Liver (tissue), 9 donors: ENCODE measurements around the gene FGFR3. TPM values are rescaled to one million over a fixed set of nuclear protein-coding genes. Genes with fewer than 3 reads are reported as not detected.

Experiments used
- DNase-seq: peaks from one replicate; pipeline ENCODE4 v3.0.0-alpha.2; 2017; ENCODE audit warnings: low spot score
- H3K27ac ChIP-seq, 2 donors: one replicate each; pipeline ENCODE4 v1.7.0; 2013; ENCODE audit warnings: inconsistent platforms in 2 of 2, low read length in 2 of 2, control low read depth in 1 of 2, low read depth in 1 of 2, mild to moderate bottlenecking in 1 of 2
- H3K27me3 ChIP-seq, 4 donors: one replicate each; pipeline versions ENCODE4 v1.6.1 to v1.7.0; 2013; ENCODE audit warnings: low read length in 3 of 4, inconsistent platforms in 1 of 4, mild to moderate bottlenecking in 1 of 4, moderate library complexity in 1 of 4; ENCODE audit not compliant: control insufficient read depth in 4 of 4, insufficient read depth in 4 of 4
- H3K36me3 ChIP-seq, 4 donors: one replicate each; pipeline versions ENCODE4 v1.6.1 to v1.7.0; 2013; ENCODE audit warnings: low read length in 3 of 4, mild to moderate bottlenecking in 3 of 4, low read depth in 1 of 4, moderate library complexity in 1 of 4; ENCODE audit not compliant: control insufficient read depth in 4 of 4, insufficient read depth in 3 of 4
- H3K4me1 ChIP-seq, 4 donors: one replicate each; pipeline versions ENCODE4 v1.6.1 to v1.7.0; 2013; ENCODE audit warnings: low read length in 3 of 4, mild to moderate bottlenecking in 3 of 4, moderate library complexity in 1 of 4; ENCODE audit not compliant: control insufficient read depth in 4 of 4, insufficient read depth in 4 of 4
- H3K4me3 ChIP-seq, 3 donors: one replicate each; pipeline versions ENCODE4 v1.6.1 to v1.7.0; 2013; ENCODE audit warnings: low read length in 3 of 3, control low read depth in 1 of 3, low read depth in 1 of 3, mild to moderate bottlenecking in 1 of 3
- H3K9ac ChIP-seq, 2 donors: one replicate each; pipeline ENCODE4 v1.7.0; 2013; ENCODE audit warnings: low read length in 2 of 2, mild to moderate bottlenecking in 2 of 2, moderate library complexity in 2 of 2, control low read depth in 1 of 2, low read depth in 1 of 2
- H3K9me3 ChIP-seq, 4 donors: one replicate each; pipeline versions ENCODE4 v1.6.1 to v1.7.0; 2013; ENCODE audit warnings: low read length in 3 of 4; ENCODE audit not compliant: control insufficient read depth in 4 of 4
- CTCF ChIP-seq: fragments of 150-350 bp; IDR thresholded peaks from 2 replicates; pipeline ENCODE4 v1.5.1; 2017; ENCODE audit warnings: improper control_type of control experiment, low read depth, low read length; ENCODE audit not compliant: missing input control
- EGR1 ChIP-seq, 2 donors: IDR thresholded peaks; 2 replicates each; pipeline ENCODE4 v1.6.1; 2016 to 2018; ENCODE audit warnings: antibody characterized with exemption in 2 of 2, low read depth in 2 of 2
- FOXA1 ChIP-seq: IDR thresholded peaks from 2 replicates; pipeline ENCODE4 v1.6.1; 2016; ENCODE audit warnings: antibody characterized with exemption
- HNF4A ChIP-seq, 2 donors: conservative IDR thresholded peaks; 2 replicates each; pipeline ENCODE4 v1.6.1; 2016; ENCODE audit warnings: antibody characterized with exemption in 2 of 2, mild to moderate bottlenecking in 2 of 2
- HNF4G ChIP-seq: IDR thresholded peaks from 2 replicates; pipeline ENCODE4 v1.6.1; 2016; ENCODE audit warnings: antibody characterized with exemption
- JUND ChIP-seq, 2 donors: IDR thresholded peaks; 2 replicates each; pipeline ENCODE4 v1.6.1; 2016; ENCODE audit warnings: antibody characterized with exemption in 2 of 2
- NR2F2 ChIP-seq: IDR thresholded peaks from 2 replicates; pipeline ENCODE4 v1.6.1; 2016; ENCODE audit warnings: antibody characterized with exemption
- RAD21 ChIP-seq, 2 donors: IDR thresholded peaks; 2 replicates each; pipeline ENCODE4 v1.6.1; 2016; ENCODE audit warnings: antibody characterized with exemption in 2 of 2, mild to moderate bottlenecking in 2 of 2
- SP1 ChIP-seq: IDR thresholded peaks from 2 replicates; pipeline ENCODE4 v1.6.1; 2018; ENCODE audit warnings: antibody characterized with exemption, mild to moderate bottlenecking
- TAF1 ChIP-seq: conservative IDR thresholded peaks from 2 replicates; pipeline ENCODE4 v1.6.1; 2016; ENCODE audit warnings: antibody characterized with exemption, mild to moderate bottlenecking
- YY1 ChIP-seq: IDR thresholded peaks from 2 replicates; pipeline ENCODE4 v1.6.1; 2016; ENCODE audit warnings: antibody characterized with exemption, mild to moderate bottlenecking
- WGBS: extraction: QIAGEN DNeasy Blood & Tissue Kit; methylation state at CpG from one replicate; pipeline ENCODE4 v1.1.7; 2013; 5-methylcytosine and 5-hydroxymethylcytosine counted together
- polyA plus RNA-seq, 2 donors: library from polyadenylated mRNA; stranded (reverse) in 1 of 2; unstranded in 1 of 2; fragments of 200-250 nt in 1 of 2; fragments of >200 nt in 1 of 2; fragmentation: Nextera tagmentation in 1 of 2; extraction: Ambion mirVana in 1 of 2; gene quantifications; one replicate each; pipeline versions ENCODE4 v1.2.1 to v1.2.3, GENCODE V29; 2013 to 2015
- total RNA-seq, 2 donors: library from RNA; depleted of rRNA; stranded (reverse); fragments of >200 nt; gene quantifications; one replicate each; pipeline ENCODE4 v1.2.3, GENCODE V29; 2014
- TF ChIP-seq, protein P1 (sequence below): IDR thresholded peaks from 2 replicates; pipeline ENCODE4 v1.6.1; 2016; ENCODE audit warnings: antibody characterized with exemption, mild to moderate bottlenecking
- TF ChIP-seq, protein P2 (sequence below): IDR thresholded peaks from 2 replicates; pipeline ENCODE4 v1.6.1; 2016; ENCODE audit warnings: antibody characterized with exemption
- TF ChIP-seq, protein P3 (sequence below): IDR thresholded peaks from 2 replicates; pipeline ENCODE4 v1.6.1; 2016; ENCODE audit warnings: antibody characterized with exemption
- TF ChIP-seq, protein P4 (sequence below): IDR thresholded peaks from 2 replicates; pipeline ENCODE4 v1.6.1; 2016; ENCODE audit warnings: antibody characterized with exemption
- donor health status: healthy.
- donor health status: healthy.
- donor health status: healthy.
- donor health status: healthy.
- donor health status: healthy.

The FGFR3 gene
- total and polyA plus RNA-seq, 4 donors = 5.6 to 40.0 (median 29.1) TPM

- no peaks in the 10 kb centered on the region for H3K9me3 ChIP-seq
- peaks cover 7 to 22% (median 8%) of the 10 kb centered on the region in 4 donors for H3K36me3 ChIP-seq
- H3K4me1 ChIP-seq = peaks cover 8 to 41% (median 24%) of the 10 kb centered on the region in 4 donors
- no peaks in the 10 kb centered on the region for H3K27me3 ChIP-seq
- no peak for DNase-seq
- no peak overlapping the region for H3K9ac ChIP-seq
- 77% methylated on average over 11 of the region's 11 CpGs for WGBS
- H3K4me3 ChIP-seq = no peak overlapping the region
- TF ChIP-seq SP1 (no peak), FOXA1 (no peak), TAF1 (no peak), RAD21 (IDR thresholded peaks at IDR 0.05) (no peak), HNF4A (conservative IDR thresholded peaks at IDR 0.05) (no peak), YY1 (no peak), HNF4G (no peak), EGR1 (IDR thresholded peaks at IDR 0.05; ENCODE audit: low read depth in 2 of 2) (no peak), CTCF (no peak), JUND (IDR thresholded peaks at IDR 0.05) (no peak), NR2F2 (no peak)
- TF ChIP-seq, protein P1, sequence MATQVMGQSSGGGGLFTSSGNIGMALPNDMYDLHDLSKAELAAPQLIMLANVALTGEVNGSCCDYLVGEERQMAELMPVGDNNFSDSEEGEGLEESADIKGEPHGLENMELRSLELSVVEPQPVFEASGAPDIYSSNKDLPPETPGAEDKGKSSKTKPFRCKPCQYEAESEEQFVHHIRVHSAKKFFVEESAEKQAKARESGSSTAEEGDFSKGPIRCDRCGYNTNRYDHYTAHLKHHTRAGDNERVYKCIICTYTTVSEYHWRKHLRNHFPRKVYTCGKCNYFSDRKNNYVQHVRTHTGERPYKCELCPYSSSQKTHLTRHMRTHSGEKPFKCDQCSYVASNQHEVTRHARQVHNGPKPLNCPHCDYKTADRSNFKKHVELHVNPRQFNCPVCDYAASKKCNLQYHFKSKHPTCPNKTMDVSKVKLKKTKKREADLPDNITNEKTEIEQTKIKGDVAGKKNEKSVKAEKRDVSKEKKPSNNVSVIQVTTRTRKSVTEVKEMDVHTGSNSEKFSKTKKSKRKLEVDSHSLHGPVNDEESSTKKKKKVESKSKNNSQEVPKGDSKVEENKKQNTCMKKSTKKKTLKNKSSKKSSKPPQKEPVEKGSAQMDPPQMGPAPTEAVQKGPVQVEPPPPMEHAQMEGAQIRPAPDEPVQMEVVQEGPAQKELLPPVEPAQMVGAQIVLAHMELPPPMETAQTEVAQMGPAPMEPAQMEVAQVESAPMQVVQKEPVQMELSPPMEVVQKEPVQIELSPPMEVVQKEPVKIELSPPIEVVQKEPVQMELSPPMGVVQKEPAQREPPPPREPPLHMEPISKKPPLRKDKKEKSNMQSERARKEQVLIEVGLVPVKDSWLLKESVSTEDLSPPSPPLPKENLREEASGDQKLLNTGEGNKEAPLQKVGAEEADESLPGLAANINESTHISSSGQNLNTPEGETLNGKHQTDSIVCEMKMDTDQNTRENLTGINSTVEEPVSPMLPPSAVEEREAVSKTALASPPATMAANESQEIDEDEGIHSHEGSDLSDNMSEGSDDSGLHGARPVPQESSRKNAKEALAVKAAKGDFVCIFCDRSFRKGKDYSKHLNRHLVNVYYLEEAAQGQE = no peak
- TF ChIP-seq, protein P2, sequence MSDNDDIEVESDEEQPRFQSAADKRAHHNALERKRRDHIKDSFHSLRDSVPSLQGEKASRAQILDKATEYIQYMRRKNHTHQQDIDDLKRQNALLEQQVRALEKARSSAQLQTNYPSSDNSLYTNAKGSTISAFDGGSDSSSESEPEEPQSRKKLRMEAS = no peak
- TF ChIP-seq, protein P3, sequence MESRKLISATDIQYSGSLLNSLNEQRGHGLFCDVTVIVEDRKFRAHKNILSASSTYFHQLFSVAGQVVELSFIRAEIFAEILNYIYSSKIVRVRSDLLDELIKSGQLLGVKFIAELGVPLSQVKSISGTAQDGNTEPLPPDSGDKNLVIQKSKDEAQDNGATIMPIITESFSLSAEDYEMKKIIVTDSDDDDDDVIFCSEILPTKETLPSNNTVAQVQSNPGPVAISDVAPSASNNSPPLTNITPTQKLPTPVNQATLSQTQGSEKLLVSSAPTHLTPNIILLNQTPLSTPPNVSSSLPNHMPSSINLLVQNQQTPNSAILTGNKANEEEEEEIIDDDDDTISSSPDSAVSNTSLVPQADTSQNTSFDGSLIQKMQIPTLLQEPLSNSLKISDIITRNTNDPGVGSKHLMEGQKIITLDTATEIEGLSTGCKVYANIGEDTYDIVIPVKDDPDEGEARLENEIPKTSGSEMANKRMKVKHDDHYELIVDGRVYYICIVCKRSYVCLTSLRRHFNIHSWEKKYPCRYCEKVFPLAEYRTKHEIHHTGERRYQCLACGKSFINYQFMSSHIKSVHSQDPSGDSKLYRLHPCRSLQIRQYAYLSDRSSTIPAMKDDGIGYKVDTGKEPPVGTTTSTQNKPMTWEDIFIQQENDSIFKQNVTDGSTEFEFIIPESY = no peak
- TF ChIP-seq, protein P4, sequence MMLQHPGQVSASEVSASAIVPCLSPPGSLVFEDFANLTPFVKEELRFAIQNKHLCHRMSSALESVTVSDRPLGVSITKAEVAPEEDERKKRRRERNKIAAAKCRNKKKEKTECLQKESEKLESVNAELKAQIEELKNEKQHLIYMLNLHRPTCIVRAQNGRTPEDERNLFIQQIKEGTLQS = no peak
- H3K27ac ChIP-seq = no peak overlapping the region
These were observed 16.0 kb downstream of the FGFR3 start for GRCh38 chr4:1808851-1809753.
